IPS-18a (cell line): Measurements from ENCODE around the gene HPRT1.
"Not testable (repeated sequence)": the region's sequence is repeated elsewhere in the genome, so short reads cannot be mapped to it uniquely, and the experiment has no call there.

Experiments
- H3K27ac ChIP-seq: one replicate; pipeline ENCODE4 v1.5.1; 2013; ENCODE audit warnings: low read length
- H3K27me3 ChIP-seq: one replicate; pipeline ENCODE4 v1.6.1; 2013; ENCODE audit warnings: mild to moderate bottlenecking, low read length; ENCODE audit not compliant: control insufficient read depth, insufficient read depth
- H3K36me3 ChIP-seq: one replicate; pipeline ENCODE4 v1.6.1; 2013; ENCODE audit warnings: low read depth, low read length; ENCODE audit not compliant: control insufficient read depth
- H3K4me1 ChIP-seq: one replicate; pipeline ENCODE4 v1.6.1; 2013; ENCODE audit warnings: low read depth, low read length; ENCODE audit not compliant: control insufficient read depth
- H3K4me3 ChIP-seq: one replicate; pipeline ENCODE4 v1.5.1; 2013; ENCODE audit warnings: low read length
- H3K9ac ChIP-seq: one replicate; pipeline ENCODE4 v1.6.1; 2013; ENCODE audit warnings: mild to moderate bottlenecking, low read length, moderate library complexity
- H3K9me3 ChIP-seq: one replicate; pipeline ENCODE4 v1.6.1; 2013; ENCODE audit warnings: low read depth, low read length; ENCODE audit not compliant: control insufficient read depth

Gene HPRT1

DNA sequence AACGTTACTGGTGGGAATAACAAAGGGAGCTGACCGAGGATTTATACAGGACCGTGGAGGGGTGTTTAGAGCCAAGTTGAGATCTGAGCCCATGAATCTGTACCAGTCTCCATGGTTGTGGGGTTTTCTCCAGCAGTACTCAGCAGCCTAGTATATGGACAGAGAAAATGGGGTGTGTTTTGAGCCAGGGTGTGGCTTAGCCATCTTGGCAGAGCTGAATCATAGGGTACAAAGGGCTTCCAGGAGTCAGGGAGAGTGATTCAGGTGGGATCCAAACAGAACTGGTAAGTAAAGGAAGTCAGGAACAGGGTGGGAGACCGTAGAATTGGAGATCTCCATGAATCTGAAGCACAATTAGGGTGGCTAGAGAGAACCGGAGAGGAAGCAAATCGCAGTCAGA, 7.4 kb upstream of the HPRT1 start:
- Histone ChIP-seq H3K27me3 (no peaks in the 10 kb centered on the region), H3K4me3 (no peak overlapping the region), H3K9ac (no peak overlapping the region), H3K36me3 (no peaks in the 10 kb centered on the region), H3K9me3 (peaks cover 3% of the 10 kb centered on the region), H3K27ac (no peak overlapping the region), H3K4me1 (no peaks in the 10 kb centered on the region)

DNA sequence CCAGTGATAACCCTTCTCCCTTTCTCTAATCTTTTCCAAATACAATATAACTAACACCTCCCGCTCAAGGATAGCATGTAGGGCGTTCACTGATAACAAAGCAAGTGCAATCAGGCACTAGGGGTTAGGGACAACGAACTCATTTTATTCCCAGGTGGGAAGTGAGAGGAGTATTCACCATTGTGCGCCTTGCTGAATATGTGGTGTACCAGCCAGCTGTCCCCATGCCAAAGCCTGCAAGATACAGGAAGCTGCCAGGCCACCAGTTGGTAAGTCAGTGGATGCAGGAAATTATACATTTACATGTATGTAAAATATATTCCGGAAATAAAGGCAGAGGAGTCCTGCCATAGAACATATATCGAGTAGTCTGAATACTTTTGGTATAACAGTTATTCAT, 6.3 kb upstream of the HPRT1 start:
- Histone ChIP-seq H3K9me3 (peaks cover 5% of the 10 kb centered on the region), H3K36me3 (no peaks in the 10 kb centered on the region), H3K27ac (no peak overlapping the region), H3K27me3 (no peaks in the 10 kb centered on the region), H3K4me3 (no peak overlapping the region), H3K9ac (no peak overlapping the region), H3K4me1 (no peaks in the 10 kb centered on the region)

DNA sequence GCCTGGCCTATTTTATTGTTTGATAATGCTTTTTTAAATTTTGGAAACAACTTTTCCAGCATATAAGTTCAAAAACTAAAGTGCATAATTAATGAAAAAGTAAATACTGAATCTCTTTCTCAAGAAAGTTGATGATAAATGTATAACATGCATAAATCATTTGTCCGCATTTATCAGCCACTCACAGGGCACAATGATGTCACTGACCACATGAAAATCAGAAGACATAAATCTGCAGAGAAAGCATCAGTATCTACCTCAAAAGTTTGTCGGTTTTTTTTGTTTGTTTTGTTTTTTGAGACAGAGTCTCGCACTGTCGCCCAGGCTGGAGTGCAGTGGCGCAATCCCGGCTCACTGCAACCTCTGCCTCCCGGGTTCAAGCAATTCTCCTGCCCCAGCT, 5.5 kb upstream of the HPRT1 start:
- Histone ChIP-seq H3K4me3 (no peak overlapping the region), H3K36me3 (no peaks in the 10 kb centered on the region), H3K27me3 (no peaks in the 10 kb centered on the region), H3K27ac (no peak overlapping the region), H3K9me3 (peaks cover 5% of the 10 kb centered on the region), H3K4me1 (no peaks in the 10 kb centered on the region), H3K9ac (no peak overlapping the region)

DNA sequence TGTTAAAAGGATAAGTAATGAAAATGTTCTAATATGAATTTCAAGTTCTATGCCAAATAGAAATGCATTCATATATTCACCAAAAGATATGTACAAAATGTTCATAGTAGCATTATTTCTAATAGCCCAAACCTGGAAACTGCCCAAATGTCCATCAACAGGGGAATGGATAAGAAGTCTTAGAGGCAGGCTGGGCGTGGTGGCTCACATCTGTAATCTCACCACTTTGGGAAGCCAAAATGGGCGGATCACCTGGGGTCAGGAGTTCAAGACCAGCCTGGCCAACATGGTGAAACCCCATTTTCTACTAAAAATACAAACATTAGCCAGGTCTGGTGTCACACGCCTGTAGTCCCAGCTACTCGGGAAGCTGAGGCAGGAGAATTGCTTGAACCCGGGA, 2.3 kb upstream of the HPRT1 start:
- Histone ChIP-seq H3K4me1 (no peaks in the 10 kb centered on the region), H3K4me3 (no peak overlapping the region), H3K9me3 (peaks cover 5% of the 10 kb centered on the region), H3K27me3 (no peaks in the 10 kb centered on the region), H3K27ac (no peak overlapping the region), H3K9ac (no peak overlapping the region), H3K36me3 (no peaks in the 10 kb centered on the region)

DNA sequence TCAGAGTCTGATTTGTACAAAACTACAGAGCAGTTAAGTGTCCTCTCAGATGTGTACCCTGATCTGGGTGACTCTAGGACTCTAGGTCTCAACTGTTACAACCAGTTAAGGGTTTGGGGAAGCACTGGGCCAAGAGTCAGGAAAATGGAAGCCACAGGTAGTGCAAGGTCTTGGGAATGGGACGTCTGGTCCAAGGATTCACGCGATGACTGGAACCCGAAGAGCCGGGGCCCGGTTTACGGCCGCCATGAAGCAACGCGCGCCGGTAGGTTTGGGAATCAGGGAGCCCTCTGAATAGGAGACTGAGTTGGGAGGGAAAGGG, 321 bp upstream of the HPRT1 start:
- Histone ChIP-seq H3K27ac (no peak overlapping the region), H3K9ac (no peak overlapping the region), H3K36me3 (no peaks in the 10 kb centered on the region), H3K27me3 (no peaks in the 10 kb centered on the region), H3K9me3 (peaks cover 5% of the 10 kb centered on the region), H3K4me1 (no peaks in the 10 kb centered on the region), H3K4me3 (peak overlapping the region; percentile 72)

DNA sequence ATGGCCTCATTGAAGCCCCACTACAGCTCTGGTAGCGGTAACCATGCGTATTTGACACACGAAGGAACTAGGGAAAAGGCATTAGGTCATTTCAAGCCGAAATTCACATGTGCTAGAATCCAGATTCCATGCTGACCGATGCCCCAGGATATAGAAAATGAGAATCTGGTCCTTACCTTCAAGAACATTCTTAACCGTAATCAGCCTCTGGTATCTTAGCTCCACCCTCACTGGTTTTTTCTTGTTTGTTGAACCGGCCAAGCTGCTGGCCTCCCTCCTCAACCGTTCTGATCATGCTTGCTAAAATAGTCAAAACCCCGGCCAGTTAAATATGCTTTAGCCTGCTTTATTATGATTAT, 876 bp downstream of the HPRT1 start:
- peaks cover 5% of the 10 kb centered on the region for H3K9me3 ChIP-seq
- no peak overlapping the region for H3K27ac ChIP-seq
- H3K4me3 ChIP-seq: peak overlapping the region; percentile 72
- H3K9ac ChIP-seq: peak overlapping the region; percentile 69
- H3K27me3 ChIP-seq: no peaks in the 10 kb centered on the region
- no peaks in the 10 kb centered on the region for H3K36me3 ChIP-seq
- no peaks in the 10 kb centered on the region for H3K4me1 ChIP-seq

DNA sequence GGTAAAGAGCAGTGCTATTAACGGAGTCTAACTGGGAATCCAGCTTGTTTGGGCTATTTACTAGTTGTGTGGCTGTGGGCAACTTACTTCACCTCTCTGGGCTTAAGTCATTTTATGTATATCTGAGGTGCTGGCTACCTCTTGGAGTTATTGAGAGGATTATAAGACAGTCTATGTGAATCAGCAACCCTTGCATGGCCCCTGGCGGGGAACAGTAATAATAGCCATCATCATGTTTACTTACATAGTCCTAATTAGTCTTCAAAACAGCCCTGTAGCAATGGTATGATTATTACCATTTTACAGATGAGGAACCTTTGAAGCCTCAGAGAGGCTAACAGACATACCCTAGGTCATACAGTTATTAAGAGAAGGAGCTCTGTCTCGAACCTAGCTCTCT, 1.5 kb downstream of the HPRT1 start:
- H3K9ac ChIP-seq: peak overlapping the region; percentile 69
- no peaks in the 10 kb centered on the region for H3K4me1 ChIP-seq
- no peak overlapping the region for H3K27ac ChIP-seq
- no peaks in the 10 kb centered on the region for H3K36me3 ChIP-seq
- no peaks in the 10 kb centered on the region for H3K27me3 ChIP-seq
- H3K9me3 ChIP-seq: peaks cover 5% of the 10 kb centered on the region
- H3K4me3 ChIP-seq: peak overlapping the region; percentile 72

DNA sequence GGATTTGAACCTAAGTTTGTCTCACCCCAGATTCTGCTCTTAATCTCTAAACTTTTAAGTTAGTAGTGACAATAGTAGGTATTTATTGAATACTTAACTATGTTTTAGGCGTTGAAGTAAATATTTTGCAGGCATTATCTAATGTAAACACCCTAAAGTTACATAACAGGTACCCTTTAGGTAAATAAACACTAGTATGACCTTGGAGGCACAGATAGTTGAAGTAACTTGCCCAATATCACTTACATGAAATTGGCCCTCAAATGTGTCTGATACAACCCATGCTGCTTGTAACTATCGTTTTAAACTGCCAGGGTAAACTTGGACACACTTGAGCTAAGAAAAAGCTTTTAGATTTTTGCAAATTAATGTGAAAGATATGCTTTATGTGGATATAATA, 3.0 kb downstream of the HPRT1 start:
- Histone ChIP-seq H3K9me3 (no peaks in the 10 kb centered on the region), H3K27me3 (no peaks in the 10 kb centered on the region), H3K36me3 (no peaks in the 10 kb centered on the region), H3K4me3 (no peak overlapping the region), H3K27ac (no peak overlapping the region), H3K4me1 (no peaks in the 10 kb centered on the region), H3K9ac (no peak overlapping the region)

DNA sequence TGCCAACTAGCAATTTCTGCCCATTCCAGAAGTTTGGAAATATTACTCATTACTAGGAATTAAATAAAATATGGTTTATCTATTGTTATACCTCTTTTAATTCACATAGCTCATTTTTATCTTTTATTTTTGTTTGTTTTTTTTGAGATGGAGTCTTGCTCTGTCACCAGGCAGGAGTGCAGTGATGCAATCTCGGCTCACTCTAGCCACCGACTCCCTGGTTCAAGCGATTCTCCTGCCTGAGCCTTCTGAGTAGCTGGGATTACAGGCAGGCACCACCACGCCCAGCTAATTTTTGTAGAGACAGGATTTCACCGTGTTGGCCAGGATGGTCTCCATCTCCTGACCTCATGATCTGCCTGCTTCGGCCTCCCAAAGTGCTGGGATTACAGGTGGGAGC, 4.5 kb downstream of the HPRT1 start:
- not testable (repeated sequence) for H3K27me3 ChIP-seq, H3K9me3 ChIP-seq, H3K4me3 ChIP-seq, H3K27ac ChIP-seq, H3K4me1 ChIP-seq, H3K9ac ChIP-seq, H3K36me3 ChIP-seq

DNA sequence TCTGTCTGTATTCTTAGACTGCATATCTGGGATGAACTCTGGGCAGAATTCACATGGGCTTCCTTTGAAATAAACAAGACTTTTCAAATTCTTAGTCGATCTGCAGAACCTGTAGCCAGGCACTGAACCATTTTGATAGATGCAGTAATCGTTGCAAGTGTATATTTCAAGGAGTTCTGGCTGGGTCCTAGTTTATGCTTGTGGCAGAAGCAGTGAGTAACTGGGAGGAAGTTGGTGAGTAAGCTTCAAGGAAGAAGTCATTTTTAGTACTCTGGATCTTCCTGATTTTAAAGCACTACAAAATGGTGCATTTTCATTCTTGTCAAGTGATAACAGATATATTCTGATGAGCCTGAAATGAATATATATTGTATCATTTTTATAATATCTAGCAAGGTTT, 9.5 kb downstream of the HPRT1 start:
- Histone ChIP-seq H3K27ac (no peak overlapping the region), H3K36me3 (no peaks in the 10 kb centered on the region), H3K9ac (no peak overlapping the region), H3K4me3 (no peak overlapping the region), H3K9me3 (no peaks in the 10 kb centered on the region), H3K27me3 (no peaks in the 10 kb centered on the region), H3K4me1 (no peaks in the 10 kb centered on the region)

DNA sequence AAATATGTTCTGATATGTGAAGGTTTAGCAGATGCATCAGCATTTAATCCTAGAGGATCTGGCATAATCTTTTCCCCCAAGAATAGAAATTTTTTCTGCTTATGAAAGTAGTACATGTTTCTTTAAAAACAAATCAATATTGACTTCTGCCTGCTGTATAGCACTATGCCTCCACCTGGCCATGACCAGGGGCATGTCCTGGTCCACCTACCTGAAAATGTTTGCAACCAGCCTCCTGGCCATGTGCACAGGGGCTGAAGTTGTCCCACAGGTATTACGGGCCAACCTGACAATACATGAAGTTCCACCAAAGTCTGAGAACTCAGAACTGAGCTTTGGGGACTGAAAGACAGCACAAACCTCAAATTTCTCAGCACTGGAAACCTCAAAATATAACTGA, 10.0 kb downstream of the HPRT1 start:
- no peaks in the 10 kb centered on the region for H3K27me3 ChIP-seq
- no peaks in the 10 kb centered on the region for H3K9me3 ChIP-seq
- no peak overlapping the region for H3K4me3 ChIP-seq
- H3K36me3 ChIP-seq: peaks cover under 1% of the 10 kb centered on the region
- no peak overlapping the region for H3K9ac ChIP-seq
- H3K4me1 ChIP-seq: no peaks in the 10 kb centered on the region
- no peak overlapping the region for H3K27ac ChIP-seq

DNA sequence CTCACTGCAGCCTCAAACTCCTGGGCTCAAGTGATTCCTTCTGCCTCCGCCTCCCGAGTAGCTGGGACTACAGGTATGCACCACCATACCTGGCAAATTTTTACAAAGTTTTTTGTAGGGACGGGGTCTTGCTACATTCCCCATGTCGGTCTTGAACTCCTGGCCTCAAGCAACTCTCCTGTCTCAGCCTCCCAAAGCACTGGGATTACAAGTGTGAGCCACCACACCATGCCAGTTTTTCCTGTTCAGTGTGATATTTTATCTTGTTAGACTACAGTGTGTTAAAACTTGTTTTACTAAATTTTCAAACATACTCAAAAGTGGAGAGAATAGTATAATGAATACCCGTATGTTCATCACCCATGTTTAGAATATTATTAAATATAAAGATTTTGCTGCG, 12.1 kb downstream of the HPRT1 start:
- H3K9me3 ChIP-seq: no peaks in the 10 kb centered on the region
- no peak overlapping the region for H3K9ac ChIP-seq
- H3K4me3 ChIP-seq: no peak overlapping the region
- no peaks in the 10 kb centered on the region for H3K4me1 ChIP-seq
- H3K36me3 ChIP-seq: peaks cover 15% of the 10 kb centered on the region
- no peaks in the 10 kb centered on the region for H3K27me3 ChIP-seq
- no peak overlapping the region for H3K27ac ChIP-seq

DNA sequence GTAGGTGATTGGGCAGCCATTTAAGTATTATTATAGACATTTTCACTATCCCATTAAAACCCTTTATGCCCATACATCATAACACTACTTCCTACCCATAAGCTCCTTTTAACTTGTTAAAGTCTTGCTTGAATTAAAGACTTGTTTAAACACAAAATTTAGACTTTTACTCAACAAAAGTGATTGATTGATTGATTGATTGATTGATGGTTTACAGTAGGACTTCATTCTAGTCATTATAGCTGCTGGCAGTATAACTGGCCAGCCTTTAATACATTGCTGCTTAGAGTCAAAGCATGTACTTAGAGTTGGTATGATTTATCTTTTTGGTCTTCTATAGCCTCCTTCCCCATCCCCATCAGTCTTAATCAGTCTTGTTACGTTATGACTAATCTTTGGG, 16.3 kb downstream of the HPRT1 start:
- no peaks in the 10 kb centered on the region for H3K4me1 ChIP-seq
- H3K9me3 ChIP-seq: peaks cover 6% of the 10 kb centered on the region
- H3K4me3 ChIP-seq: no peak overlapping the region
- H3K27me3 ChIP-seq: no peaks in the 10 kb centered on the region
- H3K27ac ChIP-seq: no peak overlapping the region
- no peak overlapping the region for H3K9ac ChIP-seq
- H3K36me3 ChIP-seq: peaks cover 18% of the 10 kb centered on the region
